HAP-1 (cell line): ENCODE measurements around the gene FBXO22.
A peak's percentile ranks its signal among the peaks of the same experiment; 100 is the strongest.
"Not testable (repeated sequence)": the region's sequence is repeated elsewhere in the genome, so short reads cannot be mapped to it uniquely, and the experiment has no call there.

ENCODE experiments used
- DNase-seq, 2 experiments: peaks; one replicate each; pipeline ENCODE4 v3.0.0-alpha.2; 2016 to 2020; ENCODE audit warnings: low spot score in 2 of 2
- H3K27me3 ChIP-seq: fragments of 250-450 bp; sonication (Bioruptor Pico); 2 replicates; pipeline ENCODE4 v1.5.1; 2020; ENCODE audit warnings: low read depth, mild to moderate bottlenecking, moderate library complexity
- H3K36me3 ChIP-seq: fragments of 250-450 bp; sonication (Bioruptor Pico); replicated peaks from 2 replicates; pipeline ENCODE4 v1.5.1; 2020; ENCODE audit warnings: mild to moderate bottlenecking
- H3K4me1 ChIP-seq: fragments of 250-450 bp; sonication (Bioruptor Pico); 2 replicates; pipeline ENCODE4 v1.5.1; 2020; ENCODE audit warnings: mild to moderate bottlenecking
- H3K4me3 ChIP-seq: fragments of 250-450 bp; sonication (Bioruptor Pico); 2 replicates; pipeline ENCODE4 v1.5.1; 2020; ENCODE audit warnings: mild to moderate bottlenecking, moderate library complexity
- H3K9me3 ChIP-seq: fragments of 250-450 bp; sonication (Bioruptor Pico); 2 replicates; pipeline ENCODE4 v1.5.1; 2020; ENCODE audit warnings: mild to moderate bottlenecking, moderate library complexity
- in situ Hi-C: fragments of 300-500 bp; cut with MboI; formaldehyde crosslinking; loops from 3 replicates; pipeline ENCODE4 v1.14.3; 2020; ENCODE audit warnings: low sequenced_read_pairs, inconsistent platforms, mixed read lengths

The FBXO22 gene

GRCh38 chr15:75903331-75904239 lies at the start of gene FBXO22:
FBXO22 (plus strand) TSS chr15:75903878; CDS start chr15:75903964, 86 bp downstream.
- peak; percentile 97 to 99 for DNase-seq
- H3K4me3 ChIP-seq, result peak within 1 kb of the TSS; percentile 96
- H3K27me3 ChIP-seq, result no peaks in the 10 kb centered on the region
- in situ Hi-C loops, result no loop called here
- peaks cover 26% of the 10 kb centered on the region for H3K4me1 ChIP-seq
- H3K36me3 ChIP-seq, result peaks cover 47% of the 10 kb centered on the region
- H3K9me3 ChIP-seq, result no peaks in the 10 kb centered on the region

GRCh38 chr15:75857886-75858285 lies 45.8 kb upstream of the FBXO22 start:
- in situ Hi-C loops, result no loop called here
- Histone ChIP-seq H3K36me3 (peaks cover 67% of the 10 kb centered on the region), H3K9me3 (no peaks in the 10 kb centered on the region), H3K4me1 (peaks cover 5% of the 10 kb centered on the region; the same call in 1 of the 2 replicates), H3K4me3 (no peak overlapping the region), H3K27me3 (no peaks in the 10 kb centered on the region)
- DNase-seq, result no peak

DNA sequence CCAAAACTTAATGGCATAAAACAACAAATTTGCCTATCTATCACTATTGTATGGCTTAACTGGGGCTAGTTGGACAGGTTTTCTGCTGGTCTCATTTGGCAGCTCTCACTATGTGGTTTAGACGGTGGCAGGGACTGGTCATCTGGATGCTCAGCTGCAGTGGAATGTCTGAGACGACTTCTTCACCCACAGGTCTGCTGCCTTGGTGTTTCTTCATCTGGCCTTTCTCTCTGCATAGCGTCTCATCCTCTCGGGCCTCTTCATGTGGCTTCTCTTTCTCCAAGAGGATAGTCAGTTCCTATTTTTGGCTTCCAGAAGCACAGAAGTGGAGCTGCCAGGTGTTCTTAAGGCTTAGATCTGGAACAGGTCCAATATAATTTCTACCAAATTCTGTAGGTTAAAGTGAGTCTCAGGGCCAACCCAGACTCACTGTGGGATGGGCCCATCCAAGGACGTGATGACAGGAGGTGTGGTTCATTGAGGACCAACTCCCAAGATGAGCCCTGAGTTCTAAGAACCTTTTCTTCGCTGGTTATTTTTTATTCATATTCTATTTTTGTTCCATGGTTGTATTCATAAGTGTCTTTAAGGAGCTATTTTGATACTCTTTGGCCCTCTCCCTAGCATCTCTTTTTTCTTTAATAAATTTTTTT lies 41.8 kb upstream of the FBXO22 start:
- Histone ChIP-seq H3K4me3 (no peak overlapping the region), H3K4me1 (peaks cover 26% of the 10 kb centered on the region), H3K27me3 (no peaks in the 10 kb centered on the region), H3K9me3 (no peaks in the 10 kb centered on the region), H3K36me3 (peaks cover 48% of the 10 kb centered on the region)
- no peak for DNase-seq
- in situ Hi-C loops, result no loop called here

- no peaks in the 10 kb centered on the region for H3K9me3 ChIP-seq
- no peaks in the 10 kb centered on the region for H3K27me3 ChIP-seq
- H3K4me1 ChIP-seq, result peaks cover 34% of the 10 kb centered on the region
- no peak overlapping the region for H3K4me3 ChIP-seq
- peaks cover 41% of the 10 kb centered on the region for H3K36me3 ChIP-seq
- DNase-seq, result no peak
- in situ Hi-C loops, result no loop called here
Observed at GRCh38 chr15:75862796-75863195, 40.9 kb upstream of the FBXO22 start.

DNA sequence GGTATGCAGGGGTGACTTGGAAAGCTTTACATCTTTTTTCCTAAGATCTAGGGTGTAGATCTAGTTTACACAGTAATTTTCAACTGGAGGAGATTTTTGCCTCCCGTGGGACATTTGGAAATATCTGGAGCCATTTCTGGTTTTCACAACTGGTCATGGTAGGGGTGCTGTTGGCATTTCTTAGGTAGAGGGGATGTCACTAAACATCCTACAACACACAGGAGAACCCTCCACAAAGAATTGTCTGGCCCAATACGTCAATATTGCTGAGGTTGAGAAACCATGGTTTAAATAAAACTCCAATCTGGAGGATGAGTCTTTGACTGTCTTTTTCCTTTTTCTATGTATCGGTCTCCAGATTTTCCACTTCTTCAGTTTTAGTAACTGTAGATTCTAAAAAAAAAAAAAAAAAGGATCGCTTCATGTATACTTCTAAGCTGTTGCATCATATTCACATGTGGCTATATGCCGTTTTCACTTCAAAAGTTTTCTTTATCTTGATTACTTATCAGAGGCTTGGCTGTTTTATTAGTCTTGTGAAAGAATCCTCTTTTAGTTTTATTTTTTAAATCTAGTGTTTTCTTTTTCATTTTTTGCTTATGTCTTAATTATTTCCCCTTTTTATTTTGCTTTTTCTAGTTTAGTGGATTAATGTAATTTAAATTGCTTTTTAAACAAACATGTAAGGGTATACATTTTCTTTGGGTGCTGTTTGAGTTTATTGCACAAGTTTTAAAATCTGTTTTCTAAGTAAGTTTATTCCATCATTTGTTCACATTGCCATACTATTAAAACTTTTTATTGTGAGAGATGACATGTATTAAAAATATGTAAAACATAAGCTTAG lies 39.2 kb upstream of the FBXO22 start:
- H3K4me1 ChIP-seq, result peaks cover 50% of the 10 kb centered on the region
- no peak overlapping the region for H3K4me3 ChIP-seq
- in situ Hi-C loops, result no loop called here
- no peak for DNase-seq
- H3K27me3 ChIP-seq, result no peaks in the 10 kb centered on the region
- no peaks in the 10 kb centered on the region for H3K9me3 ChIP-seq
- peaks cover 34% of the 10 kb centered on the region for H3K36me3 ChIP-seq

GRCh38 chr15:75866045-75866444 lies 37.6 kb upstream of the FBXO22 start:
- in situ Hi-C loops, H3K27me3 ChIP-seq, DNase-seq, H3K9me3 ChIP-seq, H3K4me3 ChIP-seq: not testable (repeated sequence)
- Histone ChIP-seq H3K4me1 (peaks cover 60% of the 10 kb centered on the region), H3K36me3 (peaks cover 26% of the 10 kb centered on the region)

DNA sequence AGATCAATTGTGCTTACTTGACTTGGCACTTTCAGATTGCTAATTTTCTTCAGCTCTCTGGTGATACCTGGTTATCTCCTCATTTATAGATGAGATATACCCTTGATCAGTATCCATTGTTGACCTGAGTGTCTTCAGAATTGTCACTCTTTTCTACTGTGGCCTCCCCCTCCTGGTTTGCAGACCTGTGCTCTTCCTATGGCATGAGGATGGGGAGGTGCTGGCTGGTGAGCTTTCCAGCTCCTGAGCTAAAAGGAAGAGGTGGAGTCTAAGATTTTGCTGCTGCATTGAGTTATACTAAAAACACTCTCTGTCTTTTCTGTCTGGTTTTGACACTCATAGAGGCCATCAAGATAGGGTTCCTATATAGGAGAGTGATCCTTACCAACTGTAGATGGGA lies 36.8 kb upstream of the FBXO22 start:
- H3K9me3 ChIP-seq, result no peaks in the 10 kb centered on the region
- DNase-seq, result no peak
- H3K36me3 ChIP-seq, result peaks cover 21% of the 10 kb centered on the region
- in situ Hi-C loops, result no loop called here
- H3K4me3 ChIP-seq, result no peak overlapping the region
- H3K4me1 ChIP-seq, result peaks cover 68% of the 10 kb centered on the region
- H3K27me3 ChIP-seq, result no peaks in the 10 kb centered on the region

DNA sequence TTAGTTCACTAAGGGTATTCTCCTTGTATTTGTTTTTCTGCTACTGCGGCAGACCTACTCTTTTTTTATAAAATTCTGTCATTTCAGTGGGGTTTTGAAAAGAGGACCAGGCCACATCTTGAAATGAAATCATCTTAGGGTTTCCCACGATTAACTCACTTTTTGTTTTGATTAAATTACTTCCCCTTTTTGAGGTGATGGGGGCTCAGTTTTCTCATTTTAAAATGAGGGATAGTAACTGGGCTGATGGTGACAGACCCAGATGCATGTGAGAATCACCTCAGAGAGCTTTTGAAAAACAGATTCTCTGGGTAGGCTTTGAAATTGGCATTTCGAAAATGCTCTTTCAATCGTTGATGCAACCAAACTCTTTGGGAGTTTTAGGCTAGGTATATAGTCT lies 36.2 kb upstream of the FBXO22 start:
- Histone ChIP-seq H3K9me3 (no peaks in the 10 kb centered on the region), H3K27me3 (no peaks in the 10 kb centered on the region), H3K36me3 (peaks cover 20% of the 10 kb centered on the region), H3K4me1 (peaks cover 73% of the 10 kb centered on the region), H3K4me3 (no peak overlapping the region)
- DNase-seq, result no peak
- in situ Hi-C loops, result no loop called here

- no peak overlapping the region for H3K4me3 ChIP-seq
- DNase-seq, result no peak
- no peaks in the 10 kb centered on the region for H3K27me3 ChIP-seq
- peaks cover 76% of the 10 kb centered on the region for H3K4me1 ChIP-seq
- in situ Hi-C loops, result no loop called here
- H3K9me3 ChIP-seq, result no peaks in the 10 kb centered on the region
- peaks cover 20% of the 10 kb centered on the region for H3K36me3 ChIP-seq
Observed at GRCh38 chr15:75868019-75868418, 35.7 kb upstream of the FBXO22 start.

DNA sequence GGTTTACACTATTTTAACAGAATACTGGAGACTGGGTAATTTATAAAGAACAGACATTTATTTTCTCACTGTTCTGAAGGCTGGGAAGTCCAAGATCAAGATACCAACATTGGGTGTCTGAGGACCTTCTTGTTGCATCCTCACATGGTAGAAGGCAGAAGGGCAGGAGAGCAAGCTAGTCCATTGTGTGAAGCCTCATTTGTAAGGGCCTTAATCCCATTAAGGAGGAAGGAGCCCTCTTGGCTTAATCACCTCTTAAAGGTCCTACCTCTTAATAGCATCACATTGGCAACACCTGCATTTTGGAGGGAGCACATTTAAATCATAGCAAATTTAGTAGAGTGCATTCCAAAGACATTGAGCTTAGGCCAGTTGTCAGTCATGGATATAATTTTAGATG lies 34.2 kb upstream of the FBXO22 start:
- H3K9me3 ChIP-seq, result no peaks in the 10 kb centered on the region
- H3K4me1 ChIP-seq, result peaks cover 75% of the 10 kb centered on the region
- H3K4me3 ChIP-seq, result no peak overlapping the region
- peak; percentile 29 to 52 for DNase-seq
- in situ Hi-C loops, result no loop called here
- H3K36me3 ChIP-seq, result peaks cover 24% of the 10 kb centered on the region
- H3K27me3 ChIP-seq, result no peaks in the 10 kb centered on the region

DNA sequence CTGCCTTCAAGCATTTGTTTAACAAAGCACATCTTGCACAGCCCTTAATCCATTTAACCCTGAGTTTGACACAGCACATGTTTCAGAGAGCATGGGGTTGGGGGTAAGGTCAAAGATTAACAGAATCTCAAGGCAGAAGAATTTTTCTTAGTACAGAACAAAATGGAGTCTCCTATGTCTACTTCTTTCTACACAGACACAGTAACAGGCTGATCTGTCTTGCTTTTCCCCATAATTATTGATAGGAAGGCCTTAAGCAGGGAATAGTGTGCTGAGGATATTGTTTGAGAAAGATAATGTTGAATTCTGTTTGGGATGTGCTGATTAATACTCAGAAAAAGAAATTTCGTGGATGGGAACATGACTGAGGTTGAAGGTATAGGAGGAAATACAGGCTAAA lies 32.1 kb upstream of the FBXO22 start:
- DNase-seq, H3K27me3 ChIP-seq, H3K9me3 ChIP-seq, in situ Hi-C loops, H3K4me3 ChIP-seq: not testable (repeated sequence)
- Histone ChIP-seq H3K36me3 (peaks cover 41% of the 10 kb centered on the region), H3K4me1 (peaks cover 63% of the 10 kb centered on the region)

DNA sequence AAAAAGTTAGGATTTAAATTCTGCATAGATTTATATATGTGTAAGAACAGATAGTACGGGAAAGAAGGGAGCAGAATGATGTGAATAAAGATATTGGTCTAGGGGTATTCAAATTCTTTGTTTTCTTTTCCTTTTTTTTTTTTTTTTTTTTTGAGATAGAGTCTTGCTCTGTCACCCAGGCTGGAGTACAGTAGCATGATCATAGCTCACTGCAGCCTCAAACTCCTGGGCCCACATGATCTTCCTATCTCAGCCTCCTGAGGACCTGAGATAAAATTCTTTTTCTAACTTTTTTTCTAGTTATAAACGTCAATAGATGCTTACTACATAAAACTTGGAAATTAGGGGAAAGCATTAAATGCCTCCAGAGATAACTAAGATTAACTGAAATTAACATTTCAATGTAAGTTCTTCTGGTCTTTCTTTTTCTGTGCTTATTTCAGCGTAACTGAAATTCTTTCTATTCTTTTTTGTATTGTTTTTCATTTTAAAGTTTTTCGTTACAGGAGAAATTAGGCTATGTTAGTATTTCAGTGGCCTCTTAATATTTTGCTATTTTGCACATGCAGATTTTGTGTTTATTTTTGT lies 31.2 kb upstream of the FBXO22 start:
- H3K27me3 ChIP-seq, result no peaks in the 10 kb centered on the region
- in situ Hi-C loops, result no loop called here
- H3K9me3 ChIP-seq, result no peaks in the 10 kb centered on the region
- peak; percentile 58 to 100 for DNase-seq
- H3K4me3 ChIP-seq, result no peak overlapping the region
- H3K36me3 ChIP-seq, result peaks cover 42% of the 10 kb centered on the region
- peaks cover 55% of the 10 kb centered on the region for H3K4me1 ChIP-seq

DNA sequence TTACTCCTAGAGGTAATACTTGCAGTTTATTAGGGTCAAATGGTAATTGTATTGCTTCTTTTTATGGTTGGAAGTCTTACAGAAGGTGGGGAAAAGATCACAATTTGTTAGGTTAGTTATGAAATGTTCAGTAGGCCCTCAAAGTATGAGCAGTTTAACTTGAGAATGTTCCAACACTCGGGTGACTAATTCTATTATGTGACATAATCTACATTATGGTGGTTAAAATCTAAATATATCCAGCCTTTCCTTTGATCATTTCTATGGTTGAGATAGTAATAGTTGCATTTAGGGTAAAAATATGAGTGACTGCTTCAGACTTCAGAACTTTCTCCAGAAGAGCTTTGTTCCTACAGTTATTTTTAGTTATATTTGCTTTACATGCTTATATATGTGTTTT lies 19.6 kb upstream of the FBXO22 start:
- Histone ChIP-seq H3K27me3 (no peaks in the 10 kb centered on the region), H3K4me3 (no peak overlapping the region), H3K9me3 (no peaks in the 10 kb centered on the region), H3K36me3 (peaks cover 41% of the 10 kb centered on the region), H3K4me1 (0 out of 2 replicates have a peak, but pooled peaks cover 3% of the 10 kb centered on the region)
- in situ Hi-C loops, result no loop called here
- no peak for DNase-seq
